HG02852 (cell line): ENCODE results near the gene TOP1.

ENCODE experiments used
- ATAC-seq: cut with Tn5 transposase; IDR thresholded peaks from one replicate; pipeline ENCODE4 v1.9.1; 2021; ENCODE audit warnings: mild to moderate bottlenecking, moderate library complexity; ENCODE audit not compliant: unreplicated experiment

The TOP1 gene

GRCh38 chr20:41028359-41029149, at the start of gene TOP1:
TSS of gene TOP1 (plus strand) at chr20:41028822. CDS start at chr20:41029068, 246 bp downstream.
- ATAC-seq = peak; percentile 95

GRCh38 chr20:40979247-40979646, 49.4 kb upstream of the TOP1 start:
- no peak for ATAC-seq

DNA sequence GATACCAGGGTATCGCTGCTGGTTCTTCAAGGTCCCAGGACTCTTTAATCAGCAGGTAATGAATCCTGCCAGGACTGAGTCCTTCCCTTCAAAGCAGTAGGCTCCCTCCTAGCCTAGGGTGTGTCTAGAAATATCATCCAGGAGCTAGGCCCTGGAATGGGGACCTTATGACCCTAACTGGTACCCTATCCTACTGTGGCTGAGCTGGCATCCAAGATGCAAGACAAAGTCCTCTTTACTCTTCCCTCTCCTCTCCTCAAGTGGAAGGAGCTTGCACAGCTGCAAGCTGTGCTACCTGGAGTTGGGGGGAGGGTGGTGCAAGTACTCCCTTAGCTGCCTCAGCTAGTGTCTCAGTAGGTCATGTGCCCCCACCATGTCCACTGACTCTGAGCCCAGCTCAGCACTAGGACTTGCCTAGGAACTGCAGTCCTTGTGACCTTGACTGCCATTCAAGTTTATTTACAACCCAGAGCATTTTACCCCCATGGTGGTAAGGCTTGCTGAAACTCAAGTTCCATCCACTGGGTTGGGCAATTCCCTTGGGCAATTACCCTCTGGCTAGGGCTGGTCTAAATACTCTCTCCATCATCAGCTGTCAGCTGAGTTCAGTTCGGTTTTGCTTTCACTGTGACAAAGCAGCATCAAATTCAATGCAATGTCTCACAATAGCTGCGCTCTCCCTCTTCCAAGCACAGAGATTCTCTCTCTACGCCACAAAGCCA, 48.4 kb upstream of the TOP1 start:
- ATAC-seq = peak; percentile 74

- ATAC-seq = no peak
Measured at GRCh38 chr20:40980828-40981310, 47.8 kb upstream of the TOP1 start.

DNA sequence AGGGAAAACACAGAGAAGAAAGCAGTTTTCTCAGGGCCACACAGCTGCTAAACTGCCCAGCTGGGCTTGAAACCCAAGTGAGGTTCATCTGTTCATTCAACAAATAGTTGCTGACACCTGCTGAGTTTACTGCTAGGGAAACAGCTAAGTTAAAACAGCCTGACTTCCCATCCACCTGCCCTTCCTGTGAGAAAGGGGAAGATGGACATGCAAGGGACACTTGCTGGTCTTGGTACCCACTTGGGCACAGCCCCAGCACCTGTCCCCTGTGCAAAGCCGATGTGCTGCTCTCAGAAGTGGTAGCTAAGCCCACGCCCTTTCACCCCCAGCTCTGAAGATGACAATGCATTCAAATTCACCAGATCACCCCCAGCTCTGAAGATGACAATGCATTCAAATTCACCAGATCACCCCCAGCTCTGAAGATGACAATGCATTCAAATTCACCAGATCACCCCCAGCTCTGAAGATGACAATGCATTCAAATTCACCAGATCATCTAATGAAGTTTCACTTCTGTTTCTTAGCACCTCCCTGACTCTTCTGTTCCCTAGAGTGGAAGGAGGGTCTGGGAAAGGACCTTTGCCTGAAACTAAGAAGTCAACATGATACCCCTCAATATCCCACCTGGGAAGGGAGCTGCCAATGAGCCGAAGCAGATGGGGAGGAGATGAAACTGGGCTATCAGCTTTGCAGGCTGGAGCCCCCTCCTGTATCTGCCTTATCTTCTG, 46.0 kb upstream of the TOP1 start:
- ATAC-seq = no peak

DNA sequence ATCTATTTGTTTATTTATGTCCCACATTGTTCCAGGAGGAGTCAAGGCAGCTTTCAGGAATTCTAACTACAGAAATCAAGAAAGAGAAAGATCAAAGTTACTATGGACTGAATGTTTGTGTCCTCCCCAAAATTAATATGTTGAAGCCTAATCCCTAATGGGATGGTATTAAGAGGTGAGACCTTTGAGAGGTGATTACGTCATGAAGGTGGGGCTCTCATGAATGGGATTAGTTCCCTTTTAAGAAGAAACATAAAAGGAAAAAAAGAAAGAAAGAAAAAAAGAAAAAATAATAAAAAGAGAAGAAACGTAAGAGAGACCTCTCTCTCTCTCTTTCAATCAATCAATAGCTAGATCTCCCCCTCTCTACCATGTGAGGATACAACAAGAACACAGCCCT, 44.7 kb upstream of the TOP1 start:
- no peak for ATAC-seq

DNA sequence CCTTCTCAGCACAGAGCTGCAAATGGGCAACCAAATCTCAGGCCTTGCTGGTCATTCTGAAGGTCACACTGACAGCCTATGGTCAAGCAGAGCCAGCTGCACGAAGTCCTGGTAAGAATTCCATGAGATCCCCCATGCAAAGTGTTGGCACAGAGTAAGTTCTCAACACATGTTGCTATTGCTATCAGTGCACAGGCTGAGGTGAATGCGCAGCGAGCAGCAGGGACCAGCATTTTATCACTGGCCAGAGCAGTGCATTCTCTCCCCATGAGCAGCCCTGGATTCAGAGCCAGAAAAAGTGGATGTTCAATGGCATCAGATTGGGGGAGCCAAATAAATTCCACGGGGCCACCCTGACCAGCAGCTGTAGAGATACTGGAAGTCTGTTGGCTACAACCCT, 44.1 kb upstream of the TOP1 start:
- ATAC-seq = no peak

DNA sequence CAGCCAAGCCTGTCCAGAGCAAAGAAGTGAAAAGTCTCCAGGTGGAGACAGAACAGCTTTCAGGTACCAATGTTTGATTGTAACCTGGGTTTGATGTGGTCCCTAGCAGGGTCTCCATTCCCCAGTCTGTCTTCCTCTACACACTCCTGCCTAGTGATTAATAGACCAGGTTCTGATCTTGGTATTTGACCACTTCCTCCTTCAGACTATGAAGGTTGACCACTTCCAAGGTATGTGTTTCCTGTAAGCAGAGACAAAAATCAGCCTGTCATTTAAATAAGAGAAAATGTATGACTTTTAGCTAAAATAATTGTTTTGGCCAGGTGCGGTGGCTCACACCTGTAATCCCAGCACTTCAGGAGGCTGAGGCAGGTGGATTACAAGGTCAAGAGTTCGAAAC, 41.8 kb upstream of the TOP1 start:
- ATAC-seq = no peak

DNA sequence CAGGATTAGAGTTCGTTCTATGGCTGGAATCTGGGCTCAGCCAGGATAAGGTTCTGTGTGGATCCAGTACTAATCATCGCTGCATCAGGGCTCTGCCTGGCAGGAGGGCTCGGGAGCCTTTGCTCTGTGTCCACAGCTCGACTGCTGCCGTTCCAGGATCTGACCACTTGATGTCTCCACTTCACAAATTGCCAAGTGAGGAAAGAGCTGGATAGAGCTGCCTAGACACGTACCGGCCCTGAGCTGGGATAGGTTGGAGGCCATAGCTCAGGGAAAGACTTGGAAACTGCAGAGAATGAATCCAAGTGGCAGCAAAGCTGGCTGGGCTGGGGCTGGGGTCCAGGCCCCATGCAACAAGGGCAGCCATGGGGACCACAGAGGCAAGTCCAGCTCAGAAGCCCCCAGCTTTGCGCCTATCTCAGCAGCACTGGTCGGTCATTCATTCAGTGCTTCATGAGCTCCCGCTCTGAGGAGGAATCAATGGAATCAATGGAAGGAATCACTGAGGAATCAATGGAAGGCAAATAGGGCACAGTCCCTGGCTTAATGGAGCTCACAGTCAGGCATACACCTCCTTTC, 38.0 kb upstream of the TOP1 start:
- peak; percentile 46 for ATAC-seq

DNA sequence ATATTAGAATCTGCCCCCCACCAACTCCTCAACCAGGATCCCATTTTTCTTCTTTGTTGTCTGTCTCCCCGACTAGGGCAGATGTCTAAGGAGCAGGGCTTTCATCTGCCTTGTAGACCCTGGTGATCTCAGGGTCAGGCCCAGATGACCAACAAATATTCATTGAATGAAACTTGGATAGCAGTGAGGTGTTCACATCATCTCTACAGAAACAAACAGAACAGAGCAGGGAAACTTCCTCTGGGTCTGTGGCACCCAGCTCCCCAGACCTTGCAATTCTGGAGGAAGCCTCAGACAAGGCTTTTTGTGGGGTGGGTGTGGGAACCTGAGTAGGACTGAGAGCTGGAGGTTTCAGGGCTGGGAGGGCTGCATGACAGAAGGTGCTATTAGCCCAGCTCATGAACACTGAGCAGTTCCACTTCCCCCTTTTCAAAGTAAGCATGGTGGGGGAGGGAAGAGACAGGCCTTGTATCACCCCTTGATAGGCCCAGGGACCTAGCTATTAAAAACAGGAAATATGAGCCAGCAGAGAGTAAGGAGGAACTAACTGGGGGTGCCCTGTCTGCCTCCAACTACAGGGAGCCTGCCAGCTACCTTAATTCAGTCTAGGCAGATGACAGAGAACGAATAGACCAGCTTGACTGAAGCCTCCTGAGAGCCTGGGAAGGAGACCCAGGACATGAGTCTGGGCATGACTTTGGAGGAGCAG, 37.3 kb upstream of the TOP1 start:
- peak; percentile 92 for ATAC-seq

DNA sequence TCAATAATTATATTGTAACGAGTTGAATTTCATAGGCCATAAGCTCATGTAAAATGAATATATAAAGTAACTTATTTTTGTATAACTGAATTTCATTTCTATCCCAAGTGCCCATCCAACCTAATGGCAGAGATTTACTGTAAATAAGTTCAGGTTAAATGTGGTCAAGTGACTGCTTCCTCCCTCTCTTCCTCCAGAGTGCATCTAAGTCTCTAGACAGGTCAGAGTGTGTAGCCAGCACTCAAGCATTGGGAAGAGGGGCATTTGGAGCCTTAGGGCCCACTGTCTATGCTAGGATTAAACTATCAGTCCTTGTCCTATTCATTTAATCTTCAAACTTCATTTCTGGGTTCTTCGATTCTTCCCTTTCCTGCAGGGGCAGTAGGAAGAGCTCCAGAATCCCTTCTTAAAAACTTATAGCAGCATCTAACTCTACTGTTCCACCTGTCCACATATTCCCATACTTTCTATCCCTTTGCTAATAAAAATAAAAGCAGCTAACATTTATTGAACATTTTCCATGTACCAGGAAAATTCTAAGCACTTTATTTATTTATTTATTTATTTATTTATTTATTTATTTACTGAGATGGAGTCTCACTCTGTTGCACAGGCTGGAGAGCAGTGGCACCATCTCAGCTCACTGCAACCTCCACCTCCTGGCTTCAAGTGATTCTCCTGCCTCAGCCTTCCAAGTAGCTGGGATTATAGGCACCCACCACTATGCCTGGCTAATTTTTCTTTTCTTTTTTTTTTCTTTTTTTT, 36.1 kb upstream of the TOP1 start:
- ATAC-seq = no peak

- no peak for ATAC-seq
Measured at GRCh38 chr20:40993794-40994540, 34.7 kb upstream of the TOP1 start.

DNA sequence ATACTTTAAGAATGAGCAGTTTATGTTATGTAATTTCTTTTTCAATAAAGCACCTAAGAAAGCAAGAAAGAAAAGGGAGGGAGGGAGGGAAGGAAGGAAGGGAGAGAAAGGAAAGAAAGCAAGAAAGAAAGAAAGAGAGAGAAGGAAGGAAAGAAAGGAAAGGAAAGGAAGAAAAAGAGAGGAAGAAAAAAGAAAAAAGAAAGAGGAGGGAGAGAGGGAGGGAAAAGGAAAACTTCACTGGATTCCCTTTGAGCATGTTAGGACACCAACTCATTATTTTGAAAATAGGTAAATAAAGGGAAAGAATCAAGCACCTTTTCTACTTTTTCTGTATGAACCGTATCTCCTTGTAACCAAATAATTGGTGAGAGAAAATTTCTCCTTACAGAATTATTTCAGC, 32.3 kb upstream of the TOP1 start:
- no peak for ATAC-seq

GRCh38 chr20:40997116-40997515, 31.5 kb upstream of the TOP1 start:
- ATAC-seq = no peak

GRCh38 chr20:40999841-41000240, 28.8 kb upstream of the TOP1 start:
- ATAC-seq = no peak

GRCh38 chr20:41000628-41001027, 28.0 kb upstream of the TOP1 start:
- no peak for ATAC-seq

GRCh38 chr20:41001497-41001896, 27.1 kb upstream of the TOP1 start:
- ATAC-seq = no peak

GRCh38 chr20:41002842-41003142, 25.8 kb upstream of the TOP1 start:
- no peak for ATAC-seq
